Neural progenitor cell (in vitro differentiated cells): ENCODE data around the gene ATL3.
A peak's percentile ranks its signal among the peaks of the same experiment; 100 is the strongest.

ENCODE experiments used
- CTCF ChIP-seq: fragments of 200-600 bp; sonication (generic); IDR thresholded peaks from 2 replicates; pipeline ENCODE4 v1.5.1; 2017; ENCODE audit warnings: antibody characterized with exemption, mild to moderate bottlenecking
- EZH2 ChIP-seq: fragments of 200-600 bp; sonication (generic); IDR thresholded peaks from 2 replicates; pipeline ENCODE4 v1.6.1; 2017; ENCODE audit warnings: antibody characterized with exemption, mild to moderate bottlenecking, moderate library complexity
- EZH2phosphoT487 ChIP-seq: fragments of 200-600 bp; sonication (generic); IDR thresholded peaks from 2 replicates; pipeline ENCODE4 v1.6.1; 2017; ENCODE audit warnings: antibody characterized with exemption

- peak; percentile 24 for TF ChIP-seq CTCF
- TF ChIP-seq EZH2phosphoT487, result no peak
- TF ChIP-seq EZH2, result no peak
Observed at GRCh38 chr11:63682066-63683021, 11.2 kb upstream of the ATL3 start.
